Measurements from ENCODE around the gene SLC18B1. TPM values are rescaled to one million over a fixed set of nuclear protein-coding genes. Genes with fewer than 3 reads are reported as not detected.

The SLC18B1 gene
- total RNA-seq, 3 donors from 2014 or later (not counting 1 experiment from before 2014, with no cell fraction given) = 2.5 to 3.6 (median 3.0) TPM

DNA sequence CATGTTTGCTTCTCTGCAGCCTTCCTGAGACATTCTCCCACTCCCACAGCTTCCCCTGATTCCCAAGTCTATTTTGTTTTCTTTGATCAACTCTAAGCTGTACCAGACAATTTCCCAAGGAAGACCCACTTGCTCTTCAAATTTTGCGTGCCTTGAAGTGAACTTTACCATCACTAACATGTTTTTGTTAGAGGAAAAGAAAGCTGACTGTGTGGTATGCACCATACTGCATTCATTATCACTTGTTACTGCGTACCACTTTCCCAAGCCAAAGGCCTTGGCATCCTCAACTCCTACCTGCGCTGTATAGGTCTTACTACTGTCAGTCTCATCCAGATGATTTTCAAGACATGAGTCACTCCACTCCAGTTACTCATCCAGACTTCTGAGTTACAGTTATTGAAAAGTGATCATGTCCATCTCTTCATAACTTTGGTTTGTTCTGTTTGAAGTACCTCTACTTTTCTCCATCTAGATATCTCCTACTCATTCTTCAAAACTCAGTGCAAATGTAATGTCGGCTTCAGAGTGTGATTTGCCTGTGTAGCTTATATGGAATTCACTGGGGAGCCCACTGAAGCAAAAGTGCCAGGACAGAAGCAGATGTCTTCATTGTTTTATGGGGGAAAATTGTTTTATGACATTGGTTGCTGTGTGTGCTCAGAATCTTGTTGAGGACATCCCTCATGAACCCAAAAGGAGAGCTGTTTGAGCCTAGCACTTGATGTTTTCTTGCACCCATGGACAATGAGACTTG, 21.1 kb upstream of the SLC18B1 start:
- Histone ChIP-seq H3K9me3 (ENCODE audit: control insufficient read depth, insufficient read depth, low read length) (no peaks in the 10 kb centered on the region), H3K36me3 (ENCODE audit: control insufficient read depth, insufficient read depth, low read length) (peaks cover 39% of the 10 kb centered on the region), H3K4me1 (ENCODE audit: control insufficient read depth, insufficient read depth, low read length) (peaks cover 15% of the 10 kb centered on the region), H3K4me3 (ENCODE audit: low read length) (no peak overlapping the region), H3K27me3 (ENCODE audit: control insufficient read depth, insufficient read depth, low read length) (no peaks in the 10 kb centered on the region), H3K27ac (ENCODE audit: low read length) (no peak overlapping the region)
- Mint-ChIP-seq H3K36me3 (peaks cover 27% of the 10 kb centered on the region), H3K9me3 (no peaks in the 10 kb centered on the region), H3K4me3 (no peak overlapping the region), H3K27ac (peak overlapping the region; percentile 65 to 82), H3K4me1 (peaks cover 48 to 51% of the 10 kb centered on the region in 2 donors), H3K27me3 (ENCODE audit: low read depth in 2 of 2) (no peaks in the 10 kb centered on the region)
- ATAC-seq = no peak
- WGBS (ENCODE audit: insufficient coverage) = 83% methylated on average over 4 of the region's 4 CpGs
- TF ChIP-seq, protein P1, sequence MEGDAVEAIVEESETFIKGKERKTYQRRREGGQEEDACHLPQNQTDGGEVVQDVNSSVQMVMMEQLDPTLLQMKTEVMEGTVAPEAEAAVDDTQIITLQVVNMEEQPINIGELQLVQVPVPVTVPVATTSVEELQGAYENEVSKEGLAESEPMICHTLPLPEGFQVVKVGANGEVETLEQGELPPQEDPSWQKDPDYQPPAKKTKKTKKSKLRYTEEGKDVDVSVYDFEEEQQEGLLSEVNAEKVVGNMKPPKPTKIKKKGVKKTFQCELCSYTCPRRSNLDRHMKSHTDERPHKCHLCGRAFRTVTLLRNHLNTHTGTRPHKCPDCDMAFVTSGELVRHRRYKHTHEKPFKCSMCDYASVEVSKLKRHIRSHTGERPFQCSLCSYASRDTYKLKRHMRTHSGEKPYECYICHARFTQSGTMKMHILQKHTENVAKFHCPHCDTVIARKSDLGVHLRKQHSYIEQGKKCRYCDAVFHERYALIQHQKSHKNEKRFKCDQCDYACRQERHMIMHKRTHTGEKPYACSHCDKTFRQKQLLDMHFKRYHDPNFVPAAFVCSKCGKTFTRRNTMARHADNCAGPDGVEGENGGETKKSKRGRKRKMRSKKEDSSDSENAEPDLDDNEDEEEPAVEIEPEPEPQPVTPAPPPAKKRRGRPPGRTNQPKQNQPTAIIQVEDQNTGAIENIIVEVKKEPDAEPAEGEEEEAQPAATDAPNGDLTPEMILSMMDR (IDR thresholded peaks at IDR 0.05) = no peak
- DNase-seq = peak in 1 of 2 donors; percentile 14
- intact Hi-C loops (cut with micrococcal nuclease) = no loop called here

DNA sequence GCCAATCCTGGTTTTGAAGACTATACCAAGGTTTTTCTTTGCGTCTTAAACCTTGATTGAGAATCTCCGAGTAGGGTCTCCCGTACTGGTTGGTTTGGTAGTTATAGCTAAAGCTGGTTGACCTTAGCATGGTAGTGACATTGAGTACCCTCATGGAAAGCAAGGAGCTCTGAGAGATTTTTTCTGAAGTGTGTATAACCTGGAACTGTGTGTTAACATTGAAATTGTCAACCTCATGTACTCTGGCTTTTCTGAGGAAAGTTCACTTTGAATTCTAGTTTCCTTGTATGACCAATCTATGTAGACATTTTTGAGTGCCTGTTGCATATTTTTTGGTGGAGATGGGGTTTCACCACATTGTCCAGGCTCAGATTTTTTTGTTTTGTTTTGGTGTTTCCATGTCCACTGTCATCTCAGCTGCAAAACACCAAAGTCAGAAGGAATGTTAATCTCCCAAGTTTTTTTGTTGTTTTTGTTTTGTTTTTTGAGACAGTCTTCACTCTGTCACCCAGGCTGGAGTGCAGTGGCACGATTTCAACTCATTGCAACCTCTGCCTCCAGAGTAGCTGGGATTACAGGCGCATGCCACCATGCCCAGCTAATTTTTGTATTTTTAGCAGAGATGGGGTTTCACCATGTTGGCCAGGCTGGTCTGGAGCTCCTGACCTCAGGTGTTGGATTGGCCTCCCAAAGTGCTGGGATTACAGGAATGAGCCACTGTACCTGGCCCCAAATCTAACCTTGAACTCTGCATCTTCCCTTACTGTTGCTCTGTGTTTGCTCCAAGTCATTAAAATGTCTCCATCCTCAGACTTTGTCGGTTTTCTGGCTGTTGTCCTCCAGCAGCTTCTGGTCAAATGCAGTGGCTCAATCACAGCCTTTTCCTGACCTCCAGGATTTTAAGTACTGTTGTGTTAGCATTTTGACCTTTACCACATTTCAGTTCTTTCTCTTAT, 20.2 kb upstream of the SLC18B1 start:
- H3K27ac ChIP-seq (ENCODE audit: low read length) = no peak overlapping the region
- H3K27me3 Mint-ChIP-seq (ENCODE audit: low read depth in 2 of 2) = no peaks in the 10 kb centered on the region
- H3K9me3 ChIP-seq (ENCODE audit: control insufficient read depth, insufficient read depth, low read length) = no peaks in the 10 kb centered on the region
- H3K36me3 ChIP-seq (ENCODE audit: control insufficient read depth, insufficient read depth, low read length) = peaks cover 39% of the 10 kb centered on the region
- 92% methylated on average over 6 of the region's 6 CpGs for WGBS (ENCODE audit: insufficient coverage)
- H3K4me3 Mint-ChIP-seq = no peak overlapping the region
- TF ChIP-seq, protein P1 (IDR thresholded peaks at IDR 0.05) = no peak
- peak in 1 of 2 donors; percentile 13 for DNase-seq
- H3K4me1 Mint-ChIP-seq = peaks cover 57 to 60% of the 10 kb centered on the region in 2 donors
- H3K27me3 ChIP-seq (ENCODE audit: control insufficient read depth, insufficient read depth, low read length) = no peaks in the 10 kb centered on the region
- peaks cover 15% of the 10 kb centered on the region for H3K4me1 ChIP-seq (ENCODE audit: control insufficient read depth, insufficient read depth, low read length)
- peaks cover 27% of the 10 kb centered on the region for H3K36me3 Mint-ChIP-seq
- no peak overlapping the region for H3K4me3 ChIP-seq (ENCODE audit: low read length)
- intact Hi-C loops (cut with micrococcal nuclease) = no loop called here
- H3K27ac Mint-ChIP-seq = peak overlapping the region; percentile 65 to 96
- H3K9me3 Mint-ChIP-seq = no peaks in the 10 kb centered on the region
- ATAC-seq = no peak

DNA sequence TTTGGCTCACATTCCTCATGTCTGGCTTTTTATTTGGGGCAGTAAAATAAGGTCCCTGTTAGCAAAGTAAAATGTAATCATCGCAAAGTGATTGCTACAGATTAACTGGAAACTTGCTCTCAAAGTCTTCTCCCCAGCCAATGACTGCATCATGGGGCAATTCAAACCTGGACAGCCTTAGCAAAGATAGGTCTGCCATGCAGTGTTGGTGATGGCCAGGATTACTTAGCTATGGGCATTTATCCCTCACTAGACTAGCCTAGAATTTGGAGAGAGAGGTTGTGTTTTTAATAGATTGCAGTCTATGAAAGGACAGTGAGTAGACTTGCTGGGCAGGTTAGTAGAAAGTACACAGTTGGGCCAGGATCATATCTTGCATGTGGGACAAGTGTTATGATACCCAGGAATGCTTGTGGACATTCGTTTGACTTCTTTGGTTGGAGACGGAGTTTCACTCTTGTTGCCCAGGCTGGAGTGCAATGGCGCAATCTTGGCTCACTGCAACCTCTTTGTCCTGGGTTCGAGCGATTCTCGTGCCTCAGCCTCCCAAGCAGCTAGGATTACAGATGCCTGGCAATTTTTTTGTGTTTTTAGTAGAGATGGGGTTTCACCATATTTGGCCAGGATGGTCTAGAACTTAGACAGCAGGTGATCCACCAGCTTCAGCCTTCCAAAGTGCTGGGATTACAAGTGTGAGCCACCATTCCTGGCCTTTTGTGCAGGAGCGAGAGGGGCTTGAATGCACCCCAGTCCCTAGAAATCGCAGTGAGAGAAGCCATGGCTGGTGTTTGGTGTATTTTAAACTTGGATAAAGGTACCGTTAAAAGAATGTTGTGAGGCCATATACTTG, 19.3 kb upstream of the SLC18B1 start:
- Histone ChIP-seq H3K27me3 (ENCODE audit: control insufficient read depth, insufficient read depth, low read length) (no peaks in the 10 kb centered on the region), H3K36me3 (ENCODE audit: control insufficient read depth, insufficient read depth, low read length) (peaks cover 39% of the 10 kb centered on the region), H3K4me3 (ENCODE audit: low read length) (no peak overlapping the region), H3K27ac (ENCODE audit: low read length) (no peak overlapping the region), H3K4me1 (ENCODE audit: control insufficient read depth, insufficient read depth, low read length) (peaks cover 15% of the 10 kb centered on the region), H3K9me3 (ENCODE audit: control insufficient read depth, insufficient read depth, low read length) (no peaks in the 10 kb centered on the region)
- TF ChIP-seq, protein P1 (IDR thresholded peaks at IDR 0.05) = no peak
- WGBS (ENCODE audit: insufficient coverage) = 97% methylated on average over 10 of the region's 10 CpGs
- Mint-ChIP-seq H3K27me3 (ENCODE audit: low read depth in 2 of 2) (no peaks in the 10 kb centered on the region), H3K36me3 (peaks cover 27% of the 10 kb centered on the region), H3K4me1 (peaks cover 62 to 64% of the 10 kb centered on the region in 2 donors), H3K9me3 (no peaks in the 10 kb centered on the region), H3K4me3 (no peak overlapping the region), H3K27ac (peak overlapping the region; percentile 65 to 96)
- DNase-seq (peak in 1 of 2 donors; percentile 30), ATAC-seq (no peak)
- intact Hi-C loops (cut with micrococcal nuclease) = no loop called here

All from natural killer cell (primary cell).